ENCODE data around the gene NBEA.
"Not testable (repeated sequence)": the region's sequence is repeated elsewhere in the genome, so short reads cannot be mapped to it uniquely, and the experiment has no call there.

NBEA gene

DNA sequence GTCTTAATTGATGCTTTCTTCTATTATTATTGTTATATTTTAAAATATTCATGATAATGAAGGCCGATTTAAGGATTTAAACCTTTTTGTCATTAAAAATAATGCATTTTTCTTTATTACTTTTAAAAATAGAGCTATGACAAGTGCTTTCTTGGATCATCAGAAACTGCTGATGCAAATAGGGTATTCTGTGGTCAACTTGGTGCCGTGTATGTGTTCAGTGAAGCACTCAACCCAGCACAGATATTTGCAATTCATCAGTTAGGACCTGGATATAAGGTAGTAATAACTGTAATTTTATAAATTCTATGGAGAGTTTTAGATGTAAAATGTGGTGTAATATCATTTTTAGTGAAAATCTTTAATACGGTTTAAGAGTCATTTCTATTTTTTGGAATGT, 116.5 kb downstream of the NBEA start:
- DNase-seq (ENCODE audit: low read depth in 3 of 3): not testable (repeated sequence)

DNA sequence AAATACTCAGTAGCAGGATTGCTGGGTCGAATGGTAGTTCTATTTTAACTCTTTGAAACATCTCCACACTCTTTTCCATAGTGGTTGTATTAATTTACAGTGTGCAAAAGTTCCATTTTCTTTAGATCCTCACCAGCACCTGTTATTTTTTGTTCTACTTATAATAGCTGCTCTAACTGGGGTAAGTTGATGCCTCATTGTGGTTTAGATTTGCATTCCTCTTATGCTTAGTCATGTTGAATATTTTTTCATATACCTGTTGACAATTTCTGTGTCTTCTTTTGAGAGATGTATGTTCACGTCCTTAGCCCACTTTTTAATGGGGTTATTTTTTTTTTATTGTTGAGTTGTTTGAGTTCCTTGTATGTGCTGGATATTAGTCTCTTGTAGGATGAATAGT, 144.6 kb downstream of the NBEA start:
- no peak for DNase-seq (ENCODE audit: low read depth in 3 of 3)

DNA sequence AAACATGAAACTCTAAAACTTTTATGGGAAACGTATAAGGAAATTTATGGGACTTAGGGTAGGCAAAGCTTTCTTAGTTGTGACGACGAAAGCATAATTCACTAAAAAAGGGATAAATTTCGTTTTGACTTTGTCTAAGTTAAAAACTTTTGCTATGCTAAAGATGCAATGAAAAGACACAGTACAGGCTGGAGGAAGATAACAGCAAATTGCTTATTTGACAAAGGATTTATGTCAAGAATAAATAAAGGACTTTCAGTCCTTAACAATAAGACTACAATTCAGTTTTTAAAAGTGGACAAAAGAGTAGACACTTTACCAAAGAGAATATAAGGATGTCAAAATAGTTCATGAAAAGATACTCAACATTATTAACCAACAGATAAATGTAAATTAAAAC, 150.2 kb downstream of the NBEA start:
- DNase-seq (ENCODE audit: low read depth in 3 of 3): no peak

DNA sequence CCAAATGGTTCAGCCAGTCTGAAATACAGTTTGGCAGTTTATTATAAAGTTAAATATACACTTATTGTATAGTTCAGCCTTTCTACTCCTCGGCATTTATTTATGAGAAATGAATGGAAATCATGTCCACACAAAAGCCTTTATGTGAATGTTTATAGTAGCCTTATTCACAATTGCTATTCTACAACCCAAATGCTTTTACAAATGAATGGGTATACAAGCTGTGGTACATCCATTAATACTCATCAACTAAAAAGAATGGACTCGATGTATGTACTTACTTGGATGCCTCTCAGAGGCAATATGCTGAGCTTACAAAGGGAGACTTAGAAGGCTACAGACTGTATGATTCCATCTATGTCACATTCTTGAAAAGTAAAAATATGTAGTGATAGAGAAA, 150.7 kb downstream of the NBEA start:
- no peak for DNase-seq (ENCODE audit: low read depth in 3 of 3)

DNA sequence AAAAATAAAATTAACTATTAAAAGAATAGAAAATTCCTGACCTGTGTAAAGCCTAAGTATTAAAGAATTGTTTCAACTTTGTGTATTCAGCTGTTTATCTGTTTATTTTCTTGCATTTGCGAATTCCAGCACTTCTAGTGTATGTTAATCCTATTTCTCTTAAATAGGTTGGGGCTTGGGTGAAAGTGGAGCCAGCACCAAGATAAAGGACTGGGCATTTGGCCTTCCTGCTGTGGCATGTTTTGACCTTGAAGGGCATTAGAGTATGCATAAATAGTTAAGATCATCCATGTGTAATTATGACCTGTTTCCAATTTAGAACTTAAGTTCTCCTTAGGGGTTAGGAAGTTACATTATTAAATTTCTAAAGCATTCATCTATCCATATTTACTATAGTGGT, 151.3 kb downstream of the NBEA start:
- DNase-seq (ENCODE audit: low read depth in 3 of 3): no peak

DNA sequence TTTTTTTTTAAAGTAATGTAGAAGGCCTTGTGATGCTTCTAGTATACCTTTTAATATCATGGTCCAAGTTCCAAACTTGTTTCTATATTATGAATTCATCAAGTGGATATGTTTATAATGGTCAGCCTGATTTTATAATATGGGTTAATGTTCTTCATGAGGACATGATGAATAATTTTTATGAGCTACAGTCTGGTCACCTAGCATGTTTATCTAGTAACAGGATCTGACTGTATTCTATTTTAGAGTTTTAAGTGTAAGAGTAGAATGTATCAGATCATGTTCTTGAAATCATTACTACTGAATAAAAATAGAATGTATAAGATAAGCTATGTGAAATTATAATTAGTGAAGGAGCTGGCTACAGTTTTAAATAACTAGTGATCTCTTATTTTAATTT, 164.7 kb downstream of the NBEA start:
- DNase-seq (ENCODE audit: low read depth in 3 of 3): not testable (repeated sequence)

DNA sequence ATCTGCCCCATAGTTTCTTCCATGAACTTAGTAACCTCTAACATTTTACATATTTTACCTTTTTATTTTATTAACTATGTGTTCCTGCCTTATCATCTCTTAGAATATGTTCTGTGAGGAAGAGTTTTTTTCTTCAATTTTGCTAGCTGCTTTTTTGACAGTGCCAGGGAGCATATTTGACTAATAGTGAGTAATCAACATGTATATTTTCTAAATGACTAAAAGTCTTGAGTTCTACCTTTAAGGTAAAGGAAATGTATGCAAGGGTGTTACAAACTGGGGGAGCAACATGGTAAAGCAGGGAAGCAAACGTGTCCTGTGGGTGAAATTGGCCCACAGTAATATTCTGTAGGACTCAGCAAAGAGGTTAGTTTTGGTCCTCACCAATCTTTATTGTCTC, 165.5 kb downstream of the NBEA start:
- DNase-seq (ENCODE audit: low read depth in 3 of 3): no peak

DNA sequence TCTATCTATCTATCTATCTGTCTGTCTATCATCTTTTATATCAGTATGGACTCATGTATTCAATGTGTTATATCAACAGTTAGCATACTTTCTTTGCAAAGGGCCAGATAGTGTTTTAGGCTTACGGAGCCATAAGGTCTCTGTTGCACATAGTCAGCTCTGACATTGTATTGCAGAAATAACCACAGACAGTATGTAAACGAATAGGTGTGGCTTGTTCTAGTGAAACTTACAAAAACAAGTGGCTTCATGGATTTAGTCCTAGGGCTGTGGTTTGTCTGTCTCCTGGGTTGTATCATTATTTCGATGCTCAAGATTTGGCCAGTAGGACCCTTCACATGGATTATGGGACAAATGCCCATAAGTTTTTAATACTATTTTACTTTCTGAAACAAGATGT, 171.5 kb downstream of the NBEA start:
- not testable (repeated sequence) for DNase-seq (ENCODE audit: low read depth in 3 of 3)

DNA sequence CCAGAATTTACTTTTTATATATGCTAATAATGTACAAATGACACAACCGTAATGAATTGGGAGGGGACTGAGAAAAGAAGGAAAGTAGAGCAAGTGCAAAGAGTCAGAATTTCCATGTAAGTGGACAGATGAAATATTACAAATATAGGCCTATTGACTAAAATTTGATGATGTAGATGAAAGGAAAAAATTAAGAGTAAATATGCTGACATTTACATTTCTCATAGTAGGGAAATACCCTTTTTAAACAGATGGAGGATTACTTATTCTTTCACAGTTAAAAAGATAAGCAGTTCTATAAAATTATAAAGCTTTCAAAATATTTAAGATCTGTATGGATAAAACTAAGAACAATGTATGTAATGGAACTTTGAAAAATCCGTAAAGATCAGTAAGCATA, 185.4 kb downstream of the NBEA start:
- DNase-seq (ENCODE audit: low read depth in 3 of 3): no peak

DNA sequence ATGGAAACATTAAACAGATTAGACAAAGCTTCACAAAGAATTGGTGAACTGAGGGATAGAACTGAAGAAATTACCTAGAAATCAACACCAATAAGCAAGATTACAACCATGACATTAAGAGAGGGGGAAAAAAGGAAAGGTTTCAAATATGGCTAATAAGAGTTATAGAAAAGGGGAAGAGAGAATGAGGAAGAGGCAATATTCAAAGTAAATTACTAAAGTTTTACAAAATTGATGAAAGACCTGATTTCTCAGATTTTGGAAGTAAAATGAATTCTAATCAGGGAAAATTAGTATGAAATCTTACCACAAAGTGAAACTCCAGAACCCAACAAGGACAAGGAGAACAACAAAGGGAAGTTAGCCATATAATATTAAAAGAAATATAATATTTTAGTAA, 187.4 kb downstream of the NBEA start:
- DNase-seq (ENCODE audit: low read depth in 3 of 3): no peak

DNA sequence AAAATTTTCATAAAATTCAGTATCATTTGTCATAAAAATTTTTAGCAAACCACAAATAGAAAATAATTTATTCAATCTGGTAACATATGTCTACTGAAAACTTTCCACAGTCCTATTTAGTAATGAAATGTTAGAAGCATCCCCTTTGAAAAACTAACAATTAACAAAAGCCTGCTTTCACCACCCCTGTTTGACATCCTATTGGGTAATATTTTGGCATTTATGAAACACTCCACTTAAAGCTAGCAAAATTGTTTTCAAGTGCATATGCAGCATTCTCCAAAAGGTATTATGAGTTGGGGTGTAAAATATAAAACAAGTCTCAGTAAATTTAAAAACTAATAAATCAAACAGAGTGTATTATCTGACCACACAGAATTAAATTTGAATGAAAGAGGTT, 189.4 kb downstream of the NBEA start:
- DNase-seq (ENCODE audit: low read depth in 3 of 3): no peak

DNA sequence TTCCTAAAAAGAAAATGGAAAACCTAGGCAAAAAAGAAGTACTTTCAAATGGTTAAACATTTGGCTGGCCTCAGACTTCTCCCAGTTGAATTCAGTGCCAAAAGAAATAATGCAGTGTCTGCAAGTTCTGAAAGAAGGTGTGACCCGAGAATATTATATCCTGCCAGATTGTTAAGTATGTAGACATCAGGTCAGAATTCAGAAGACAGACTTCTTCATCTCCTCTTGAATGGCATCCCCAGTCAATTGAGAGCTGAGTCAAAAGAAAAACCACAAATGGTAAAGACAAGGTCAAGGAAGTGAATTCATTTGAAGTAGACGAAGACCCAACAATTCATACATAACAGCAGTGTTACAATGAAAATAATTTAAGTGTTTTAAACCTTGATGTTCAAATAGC, 194.5 kb downstream of the NBEA start:
- DNase-seq (ENCODE audit: low read depth in 3 of 3): no peak

DNA sequence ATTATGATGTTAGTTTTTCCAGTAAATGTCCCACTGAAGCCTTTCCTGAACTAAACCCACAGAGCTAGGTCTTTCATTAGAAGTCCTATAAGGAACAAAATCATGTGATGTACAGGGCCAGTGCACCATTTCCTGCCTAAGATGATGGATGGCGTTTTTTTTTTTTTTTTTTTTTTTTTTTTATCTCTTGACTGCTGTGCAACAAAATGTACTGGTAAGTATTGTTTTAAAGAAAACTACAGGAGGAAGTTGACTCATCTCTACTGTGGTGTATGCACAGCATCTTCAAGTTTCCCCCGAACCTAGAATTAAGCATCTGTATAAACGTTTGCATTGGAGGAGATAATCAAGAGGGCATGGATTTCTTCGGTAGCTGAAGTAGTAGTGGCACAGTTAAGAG, 197.5 kb downstream of the NBEA start:
- no peak for DNase-seq (ENCODE audit: low read depth in 3 of 3)

DNA sequence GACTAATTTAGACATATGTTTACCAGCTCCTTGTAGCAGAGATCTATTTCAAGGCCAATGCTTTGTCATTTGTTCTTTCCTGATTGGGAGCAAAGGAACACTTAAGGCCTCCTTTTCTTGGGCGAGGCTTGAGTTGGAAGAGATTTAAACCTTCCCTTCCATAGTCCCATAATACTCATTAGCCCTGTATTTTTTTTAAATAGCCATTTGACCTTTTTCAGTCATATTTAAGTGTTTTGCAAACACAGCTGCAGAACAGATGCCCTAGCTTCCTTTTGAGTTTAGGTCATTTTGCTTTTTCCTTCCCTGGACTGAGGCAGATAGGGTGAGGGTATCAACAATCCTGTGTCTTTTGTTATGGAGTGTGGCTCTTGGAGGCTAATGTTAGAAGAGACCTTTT, 198.3 kb downstream of the NBEA start:
- no peak for DNase-seq (ENCODE audit: low read depth in 3 of 3)

DNA sequence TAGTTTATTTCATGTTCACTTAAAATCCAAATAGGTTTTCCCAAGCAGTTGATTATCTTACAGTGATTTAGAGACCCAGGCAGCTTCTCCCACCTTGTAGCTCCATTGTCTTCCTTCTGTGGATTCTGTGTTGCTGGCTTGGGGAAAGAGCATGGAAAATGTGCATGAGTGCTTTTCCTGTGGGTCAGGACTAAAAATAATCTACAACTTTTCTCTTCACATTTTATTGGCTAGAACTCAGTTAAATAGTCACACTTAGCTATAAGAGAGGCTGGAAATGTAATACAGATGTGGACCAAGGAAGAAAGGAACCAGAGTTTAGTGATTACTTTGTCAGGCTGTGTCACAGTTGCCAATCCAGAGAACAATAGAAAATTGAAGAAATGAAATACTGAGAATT, 198.8 kb downstream of the NBEA start:
- no peak for DNase-seq (ENCODE audit: low read depth in 3 of 3)

DNA sequence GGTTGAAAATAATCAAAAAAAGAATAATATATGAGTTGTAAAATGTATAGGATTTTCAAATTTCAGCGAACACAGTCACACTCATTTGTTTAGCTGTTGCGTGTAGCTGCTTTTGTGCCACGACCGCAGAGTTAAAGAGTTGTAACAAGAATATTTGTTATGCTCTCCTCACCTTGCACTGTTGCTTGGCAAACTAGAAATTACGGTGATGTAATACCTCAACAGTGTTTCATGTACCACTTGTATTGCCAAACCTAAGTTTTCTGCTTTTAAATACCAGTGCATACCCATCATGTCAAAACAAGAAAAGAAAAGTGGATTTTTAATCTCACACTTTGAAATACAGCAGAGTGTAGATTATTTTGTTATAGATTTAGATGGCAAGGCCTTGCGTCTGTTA, 201.1 kb downstream of the NBEA start:
- no peak for DNase-seq (ENCODE audit: low read depth in 3 of 3)

DNA sequence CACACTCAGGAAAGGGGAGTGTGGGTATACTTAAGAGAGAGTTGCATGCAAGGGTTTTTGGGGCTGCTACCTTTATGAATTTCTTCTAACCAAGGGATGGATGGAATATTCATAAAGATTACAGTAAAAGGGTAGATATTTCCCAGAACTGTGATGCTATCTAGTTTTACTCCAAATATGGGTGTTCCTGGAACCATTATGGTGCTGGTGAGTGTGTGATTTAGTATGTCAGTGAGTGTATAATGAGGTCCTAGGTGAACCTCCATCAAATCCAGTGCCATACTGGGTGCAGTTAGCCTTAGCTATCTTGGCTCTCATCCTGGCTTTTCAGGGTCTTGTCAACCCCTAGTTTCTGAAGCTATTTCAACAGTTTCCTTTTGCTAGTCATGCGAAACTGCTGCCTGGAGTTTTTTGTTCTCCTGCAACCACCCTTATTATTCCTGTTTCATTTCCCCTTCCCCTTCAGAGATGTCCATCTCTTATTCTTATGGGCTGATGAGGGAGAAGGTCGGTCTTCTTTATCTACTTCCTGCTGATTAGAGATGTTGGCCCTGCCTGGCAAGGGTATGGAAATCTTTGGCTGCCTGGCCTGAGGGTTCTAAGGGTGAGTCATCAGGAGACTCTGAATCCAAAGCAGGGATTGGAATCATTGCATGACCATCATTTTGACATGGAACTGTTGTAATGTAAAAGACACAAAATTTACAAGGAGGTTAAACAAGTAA, 202.3 kb downstream of the NBEA start:
- no peak for DNase-seq (ENCODE audit: low read depth in 3 of 3)

DNA sequence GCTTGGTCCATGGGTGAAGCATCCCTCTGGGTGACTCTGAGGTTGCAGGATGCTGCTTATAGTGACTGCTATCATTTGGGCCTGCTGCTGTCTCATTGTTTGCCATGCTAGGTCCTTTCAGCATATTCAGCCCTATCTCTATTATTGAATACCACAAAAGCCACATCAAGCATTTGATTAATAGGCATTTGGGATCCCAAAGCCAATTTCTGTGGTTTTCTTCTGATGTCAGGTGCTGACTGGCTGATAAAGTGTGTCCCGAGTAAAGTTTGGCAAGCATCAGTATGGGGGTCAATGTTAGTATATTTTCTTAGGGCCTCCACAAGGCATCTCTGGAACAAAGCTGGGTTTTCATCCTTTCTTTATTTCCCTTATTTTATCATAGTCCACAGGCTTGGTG, 204.6 kb downstream of the NBEA start:
- DNase-seq (ENCODE audit: low read depth in 3 of 3): no peak

DNA sequence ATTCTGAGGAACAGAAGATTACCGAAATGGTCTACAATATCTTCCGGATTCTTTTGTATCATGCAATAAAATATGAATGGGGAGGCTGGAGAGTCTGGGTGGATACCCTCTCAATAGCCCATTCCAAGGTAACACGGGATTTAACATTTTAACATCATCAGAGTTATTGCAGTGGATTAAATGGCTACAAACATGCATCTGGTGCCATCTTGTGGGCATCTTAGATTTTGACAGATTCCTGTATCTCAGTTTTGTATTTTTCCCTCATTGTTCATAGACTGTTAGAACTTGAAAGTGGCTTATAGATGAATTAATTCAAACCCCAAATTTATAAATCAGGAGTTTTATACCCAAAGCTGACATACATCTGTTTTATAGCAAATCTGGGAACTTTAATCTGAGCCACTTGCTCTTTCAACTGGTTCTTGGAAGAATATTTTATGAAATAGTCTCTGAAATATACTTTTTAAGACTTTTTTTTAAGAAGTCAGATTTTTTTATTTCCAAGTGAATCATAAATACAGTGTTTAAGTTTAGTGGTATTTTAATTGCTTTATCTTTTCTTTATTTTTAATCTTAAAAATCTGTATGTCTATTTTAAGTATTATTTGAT, 215.2 kb downstream of the NBEA start:
- DNase-seq (ENCODE audit: low read depth in 3 of 3): no peak

DNA sequence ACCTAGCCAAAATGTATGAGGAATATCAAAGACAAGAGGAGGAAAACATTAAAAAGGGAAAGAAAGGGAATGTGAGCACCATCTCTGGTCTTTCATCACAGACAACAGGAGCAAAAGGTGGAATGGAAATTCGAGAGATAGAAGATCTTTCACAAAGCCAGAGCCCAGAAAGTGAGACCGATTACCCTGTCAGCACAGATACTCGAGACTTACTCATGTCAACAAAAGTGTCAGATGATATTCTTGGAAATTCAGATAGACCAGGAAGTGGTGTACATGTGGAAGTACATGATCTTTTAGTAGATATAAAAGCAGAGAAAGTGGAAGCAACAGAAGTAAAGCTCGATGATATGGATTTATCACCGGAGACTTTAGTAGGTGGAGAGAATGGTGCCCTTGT, 217.0 kb downstream of the NBEA start:
- DNase-seq (ENCODE audit: low read depth in 3 of 3): no peak

DNA sequence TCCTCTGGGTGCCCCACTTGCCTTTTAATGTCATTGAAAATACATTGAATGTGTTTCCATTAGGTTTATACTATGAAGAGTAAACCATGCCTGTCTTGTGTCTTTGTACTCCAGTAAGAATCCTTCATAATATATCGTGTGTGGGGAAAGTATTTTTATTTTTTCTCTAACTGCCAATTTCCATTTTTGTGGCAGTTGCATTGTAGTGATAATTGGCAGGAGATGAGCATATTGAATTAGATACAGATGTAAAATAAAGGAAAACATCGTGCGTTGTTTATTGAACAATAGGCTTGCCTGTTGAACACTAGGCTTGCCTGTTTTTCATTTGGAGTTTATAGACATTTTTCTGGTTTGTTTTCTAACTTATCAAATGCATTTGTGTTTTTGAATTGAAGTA, 218.8 kb downstream of the NBEA start:
- no peak for DNase-seq (ENCODE audit: low read depth in 3 of 3)

DNA sequence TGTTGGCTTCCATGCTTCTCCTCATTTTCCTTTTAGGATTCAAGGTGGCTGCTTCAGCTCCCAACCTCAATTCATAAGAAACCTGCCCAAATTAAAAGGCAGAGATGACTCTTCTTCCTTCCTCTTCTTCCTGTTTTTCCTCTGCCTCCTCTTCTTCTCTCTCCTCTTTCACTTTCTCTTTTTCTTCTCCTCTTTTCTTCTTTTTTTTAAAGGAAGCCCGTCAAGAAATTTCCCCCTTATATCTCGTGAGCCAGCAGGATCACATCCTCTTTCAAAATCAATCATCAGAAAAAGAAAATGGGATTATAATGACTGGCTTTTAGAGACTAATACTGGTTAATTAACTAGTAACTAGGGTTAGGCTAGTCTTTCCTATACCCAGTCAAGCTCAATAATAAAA, 220.3 kb downstream of the NBEA start:
- DNase-seq (ENCODE audit: low read depth in 3 of 3): no peak

DNA sequence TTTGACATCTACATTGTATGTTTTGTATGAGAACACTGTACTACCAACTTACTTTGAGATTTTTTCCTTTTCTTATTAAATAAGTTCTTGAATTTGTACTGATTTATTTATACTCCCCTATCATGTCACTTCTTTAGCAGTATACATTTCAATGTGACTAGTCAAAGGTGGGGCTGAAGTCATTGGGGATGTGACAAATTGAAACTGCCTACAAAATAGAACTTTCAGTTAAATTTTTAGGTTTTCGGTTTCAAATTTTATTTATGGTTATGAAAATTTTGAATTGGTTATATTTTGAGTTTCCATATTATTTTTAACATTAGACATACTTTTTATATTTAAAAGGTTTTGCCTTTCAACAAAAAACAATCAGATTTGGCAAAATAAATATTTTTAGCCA, 221.6 kb downstream of the NBEA start:
- no peak for DNase-seq (ENCODE audit: low read depth in 3 of 3)

DNA sequence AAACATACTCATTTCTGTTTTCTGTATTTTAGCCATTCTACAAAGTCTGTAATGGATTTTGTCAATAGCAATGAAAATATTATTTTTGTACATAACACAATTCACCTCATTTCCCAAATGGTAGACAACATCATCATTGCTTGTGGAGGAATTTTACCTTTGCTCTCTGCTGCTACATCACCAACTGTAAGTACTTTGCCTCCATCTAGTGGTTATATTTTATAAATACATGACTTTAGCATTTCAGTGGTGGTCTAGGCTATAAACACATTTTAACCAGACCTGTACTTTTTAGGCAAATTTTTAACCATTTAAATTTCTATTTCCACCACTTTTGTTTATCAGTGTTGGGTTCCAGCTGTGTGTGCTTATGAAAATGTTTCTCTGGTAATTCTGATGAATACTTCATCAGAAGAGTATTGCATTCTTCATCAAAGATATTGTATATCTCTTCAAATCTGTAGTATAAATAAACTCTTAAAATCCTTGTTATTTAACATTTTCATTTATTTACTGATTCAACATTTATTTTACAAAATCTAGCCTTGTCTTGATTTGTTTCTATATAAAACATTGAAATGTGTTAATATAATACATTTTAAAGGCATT, 222.4 kb downstream of the NBEA start:
- no peak for DNase-seq (ENCODE audit: low read depth in 3 of 3)
